Mesenteric fat pad (tissue), 1 donor: Measurements from ENCODE around the gene HNRNPR. TPM values are rescaled to one million over a fixed set of nuclear protein-coding genes. Genes with fewer than 3 reads are reported as not detected.

Source experiments
- DNase-seq: peaks from one replicate; pipeline ENCODE4 v3.0.0-alpha.2; 2020; ENCODE audit warnings: low spot score
- total RNA-seq: library from RNA; stranded (reverse); fragmentation: NEBNext Ultra II Directional; extraction: Animal tissue kit (Norgen Biotek cat#: 25700); gene quantifications from one replicate; pipeline ENCODE4 v1.2.1, GENCODE V29; 2021
- donor health status: DM: yes; HTN: yes; CAD: no.

Gene HNRNPR
- total RNA-seq, 1 donor from 2014 or later, result 111 TPM

DNA sequence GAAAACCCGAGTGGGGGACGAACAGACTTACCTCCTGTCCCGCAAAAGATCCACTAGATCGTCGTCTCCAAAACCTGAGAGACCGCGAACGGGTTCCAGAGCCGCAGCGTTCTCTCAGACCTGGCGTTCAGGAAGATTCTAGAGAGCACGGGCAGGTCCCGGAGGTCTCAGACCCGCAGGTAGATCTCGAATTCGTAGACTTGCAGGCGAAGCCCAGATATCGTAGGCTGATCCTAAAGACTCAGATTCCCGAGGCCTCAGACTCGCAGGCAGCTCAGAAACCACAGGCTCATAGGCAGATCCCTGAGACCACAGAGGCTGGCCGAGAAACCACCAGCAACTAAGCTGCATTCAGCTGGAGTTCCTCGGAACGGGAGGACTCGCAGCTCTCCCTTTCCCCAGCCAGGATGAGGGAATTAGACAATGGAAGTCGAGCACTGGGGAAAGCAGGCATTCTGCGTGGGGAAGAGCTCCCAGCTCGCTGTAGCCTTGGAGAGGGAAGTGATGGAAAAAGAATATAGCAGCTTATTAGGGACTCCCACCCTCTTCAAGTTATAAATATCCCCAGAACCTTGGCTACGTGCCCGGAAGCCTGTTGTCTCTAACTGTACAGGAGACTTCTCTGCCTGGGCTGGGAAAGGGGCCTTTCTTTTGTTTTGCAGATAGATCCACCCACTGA lies 25.4 kb upstream of the HNRNPR start, which contains the start of gene ZNF436:
Gene ZNF436, minus strand, starts transcription at position 502 of the 679 bp plus-strand sequence. CDS start 1,831 bp downstream, outside the sequence.
- no peak for DNase-seq

DNA sequence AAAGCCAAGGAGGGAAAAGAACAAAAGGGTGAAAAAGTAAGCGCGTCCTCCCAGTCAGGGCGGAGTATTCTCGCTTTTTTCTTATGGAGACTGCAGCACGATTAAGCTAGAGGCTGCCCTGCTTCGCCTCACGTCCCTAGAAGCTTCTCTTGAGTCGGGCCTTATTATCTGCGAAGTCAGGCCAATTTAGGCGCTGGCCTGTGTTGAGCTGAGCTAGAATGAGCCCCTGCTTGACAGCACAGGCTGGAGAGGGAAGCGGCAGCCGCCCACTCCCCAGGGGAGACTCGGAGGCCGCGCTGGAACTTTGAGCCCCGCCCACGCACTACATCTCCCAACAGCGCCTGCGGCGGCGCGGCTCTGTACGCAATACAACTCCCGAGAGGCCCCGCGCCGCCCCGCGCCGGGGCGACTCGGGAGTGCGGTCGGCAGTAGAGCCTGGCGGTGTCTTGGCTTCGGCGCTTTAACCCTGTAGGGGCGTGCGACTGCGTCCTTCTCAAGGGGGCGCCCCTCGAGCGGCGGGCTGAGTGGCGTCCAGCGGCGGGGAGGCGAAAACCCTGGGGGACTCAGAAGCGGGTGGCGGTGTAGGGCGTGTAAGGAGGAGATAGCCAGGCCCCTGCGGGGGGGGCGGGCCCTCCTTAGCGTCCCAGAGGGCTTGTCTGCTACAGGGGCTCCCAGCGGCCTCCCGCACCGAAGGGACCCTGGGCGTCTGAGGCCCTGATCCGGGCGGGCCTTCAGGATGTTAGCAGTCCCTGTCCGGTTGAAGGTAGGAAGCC lies 24.7 kb upstream of the HNRNPR start:
- DNase-seq, result peak; percentile 96

DNA sequence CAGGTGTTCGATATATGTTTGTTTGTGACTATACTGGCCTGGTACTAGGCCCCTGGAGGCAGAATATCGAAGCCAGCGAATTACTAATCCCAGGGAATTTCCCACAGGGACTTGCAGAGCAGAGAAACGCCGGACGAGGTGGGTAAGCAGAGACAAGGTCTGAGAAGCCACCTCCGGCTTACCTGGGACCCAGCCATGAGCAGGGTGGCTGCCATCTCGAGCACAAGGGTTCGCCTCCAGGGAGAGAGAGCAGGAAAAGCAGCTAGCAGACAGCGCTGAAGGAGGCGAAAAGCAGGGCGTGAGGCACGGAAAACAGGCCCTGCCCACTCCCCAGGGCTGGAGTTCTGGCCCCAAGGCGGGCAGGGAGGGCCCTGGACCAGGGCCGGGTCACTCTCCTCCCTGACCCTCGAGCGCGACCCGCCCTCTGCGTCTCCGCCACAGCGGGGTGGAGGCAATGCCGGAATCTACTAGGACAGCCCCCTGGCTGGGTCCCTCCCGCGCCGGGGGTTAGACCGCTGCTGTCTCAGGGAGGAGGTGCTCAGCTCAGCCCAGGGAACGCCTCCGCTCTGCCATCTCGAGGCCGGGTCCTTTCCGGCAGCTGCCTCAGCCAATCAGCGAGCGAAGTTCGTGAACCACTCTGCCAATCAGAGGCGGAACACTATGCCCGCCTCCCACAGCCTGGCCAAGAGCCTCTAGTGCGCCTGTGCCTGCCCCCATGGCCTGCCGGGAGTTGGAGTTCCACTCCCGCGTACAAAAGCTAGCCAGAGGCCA lies 23.9 kb upstream of the HNRNPR start:
- peak; percentile 99 for DNase-seq

DNA sequence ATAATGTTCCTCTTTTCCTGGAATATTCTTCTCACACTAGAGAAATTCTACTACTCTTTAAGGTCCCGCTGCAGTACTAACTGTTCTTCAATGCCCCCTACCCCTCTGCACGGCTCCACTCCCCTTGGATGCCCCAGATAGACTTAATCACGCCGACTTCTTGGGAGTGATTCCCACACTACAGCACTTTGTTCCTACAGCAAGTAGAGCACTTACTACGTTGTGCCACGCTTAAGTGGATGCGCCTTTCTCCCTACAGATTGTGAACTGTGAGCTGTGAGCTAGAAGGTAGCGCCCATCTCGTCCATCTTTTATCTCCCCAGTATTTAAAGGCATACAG lies 23.3 kb upstream of the HNRNPR start:
- peak; percentile 51 for DNase-seq

GRCh38 chr1:23366598-23366997 lies 22.5 kb upstream of the HNRNPR start:
- no peak for DNase-seq

DNA sequence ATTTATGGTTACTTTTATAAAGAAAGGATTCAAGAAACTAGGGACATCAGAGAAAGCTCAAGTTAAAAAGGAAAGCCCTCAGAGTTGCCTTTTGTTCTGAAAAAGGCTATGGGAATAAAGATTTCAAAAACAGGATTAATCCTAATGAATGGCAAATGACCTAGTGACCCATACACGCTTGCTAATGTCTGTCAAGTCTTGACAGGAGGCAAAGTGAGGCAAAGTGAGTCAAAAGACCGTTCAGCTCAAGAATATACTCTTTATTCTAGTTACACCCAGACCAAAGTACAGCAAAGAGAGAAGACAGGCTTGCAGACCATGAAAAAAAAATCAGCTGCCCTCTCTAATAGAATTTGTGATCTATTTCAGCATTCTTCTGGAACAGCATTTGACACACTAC lies 22.1 kb upstream of the HNRNPR start:
- no peak for DNase-seq

- DNase-seq, result peak; percentile 22
Observed at GRCh38 chr1:23362218-23362713, 18.2 kb upstream of the HNRNPR start.

- no peak for DNase-seq
Observed at GRCh38 chr1:23358310-23358875, 14.3 kb upstream of the HNRNPR start.

GRCh38 chr1:23357138-23357908 lies 13.2 kb upstream of the HNRNPR start:
- no peak for DNase-seq

DNA sequence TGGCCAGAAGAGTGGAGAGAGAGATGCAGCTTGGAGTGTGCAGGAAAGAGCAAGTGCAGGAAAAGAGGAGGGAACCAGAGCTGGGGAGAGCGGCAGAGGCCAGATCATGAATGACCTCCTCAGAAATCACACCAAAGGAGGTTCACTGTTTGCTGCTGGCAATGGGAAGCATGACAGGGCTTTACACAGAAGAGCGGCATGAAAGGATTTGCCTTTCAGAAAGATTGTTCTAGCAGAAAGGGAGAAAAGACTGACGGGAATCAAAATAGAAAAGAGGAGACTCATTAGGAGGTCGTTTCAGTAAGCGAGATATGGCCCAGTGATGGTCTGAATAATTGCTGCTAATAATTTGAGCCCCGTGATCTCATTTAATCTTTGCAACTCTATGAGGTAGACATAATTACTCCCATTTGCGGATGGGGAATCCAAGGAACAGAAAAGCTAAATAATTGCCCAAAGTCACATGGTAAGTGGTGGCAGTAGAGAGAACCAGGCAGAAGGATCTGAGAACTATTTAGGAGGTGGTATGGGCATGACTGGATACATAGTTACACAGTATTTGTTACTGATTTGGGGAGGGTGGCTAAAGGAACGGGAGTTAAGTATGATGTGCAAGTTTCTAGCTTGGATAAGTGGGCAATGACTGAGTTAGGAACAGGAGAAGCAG lies 12.5 kb upstream of the HNRNPR start:
- DNase-seq, result peak; percentile 26

DNA sequence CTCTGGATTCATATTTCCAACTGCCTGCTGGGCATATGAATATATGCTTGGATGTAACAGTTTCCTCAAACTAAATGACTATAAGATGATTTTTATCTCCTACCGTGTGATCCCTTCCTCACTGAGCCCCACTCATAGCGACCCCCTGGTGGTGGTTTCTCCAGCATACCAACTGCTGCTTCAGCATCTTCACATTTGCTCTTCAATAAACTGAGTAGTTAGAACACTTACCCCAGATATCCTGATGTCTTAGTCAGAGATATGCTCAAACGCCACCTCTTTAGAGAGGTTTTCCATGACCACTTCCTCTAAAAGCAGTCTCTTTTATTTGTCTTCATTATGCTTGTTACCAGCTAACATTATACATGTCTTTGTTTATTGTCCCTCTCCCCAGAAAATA lies 10.2 kb upstream of the HNRNPR start:
- no peak for DNase-seq

DNA sequence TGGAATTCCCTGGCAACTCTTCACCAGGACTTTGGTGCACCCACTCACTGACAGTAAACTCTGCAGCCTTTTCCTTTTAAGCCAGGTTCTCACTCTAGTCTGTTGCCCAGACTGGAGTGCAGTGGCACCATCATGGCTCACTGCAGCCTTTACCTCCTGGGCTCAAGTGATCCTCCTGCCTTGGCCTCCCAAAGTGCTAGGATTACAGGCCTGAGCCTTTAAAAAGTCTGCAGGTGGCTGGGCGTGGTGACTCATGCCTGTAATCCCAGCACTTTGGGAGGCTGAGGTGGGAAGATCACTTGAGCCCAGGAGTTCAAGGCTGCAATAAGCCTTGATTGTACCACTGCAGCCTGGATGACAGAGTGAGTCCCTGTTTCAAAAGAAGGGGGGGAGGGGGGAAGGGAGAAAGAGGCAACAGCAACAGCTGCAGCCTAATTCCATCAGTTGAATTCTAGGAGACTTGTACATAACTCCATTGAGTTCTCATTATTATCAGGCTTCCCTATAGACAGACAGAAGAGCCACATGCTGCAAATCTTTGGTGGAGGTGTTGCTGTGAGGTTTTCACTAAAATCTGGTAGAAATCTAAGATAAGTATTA lies 8.1 kb upstream of the HNRNPR start:
- no peak for DNase-seq

GRCh38 chr1:23345920-23346319 lies 1.8 kb upstream of the HNRNPR start:
- DNase-seq, result no peak

DNA sequence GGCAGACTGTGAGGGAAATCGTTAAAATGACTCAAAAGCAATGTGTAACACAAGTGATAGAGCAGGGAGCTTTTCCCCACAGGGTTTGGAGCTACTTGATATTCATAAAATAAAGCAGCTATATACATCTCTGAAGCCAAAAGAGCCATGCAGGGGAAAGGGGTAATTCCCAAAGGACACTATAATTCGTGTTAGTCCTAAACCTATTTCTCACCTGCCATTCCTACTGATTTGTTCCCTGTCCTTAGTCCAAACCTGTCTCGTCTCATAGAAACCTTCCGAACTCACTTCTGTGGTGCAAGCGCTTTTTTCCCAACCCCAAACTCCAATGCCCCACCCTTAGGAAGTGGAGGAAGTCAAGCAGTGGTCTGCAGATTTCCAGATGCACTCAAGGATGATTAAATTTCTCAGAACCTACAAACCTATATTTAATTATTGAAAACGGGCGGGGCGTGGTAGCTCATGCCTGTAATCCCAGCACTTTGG lies 946 bp upstream of the HNRNPR start:
- DNase-seq, result no peak

DNA sequence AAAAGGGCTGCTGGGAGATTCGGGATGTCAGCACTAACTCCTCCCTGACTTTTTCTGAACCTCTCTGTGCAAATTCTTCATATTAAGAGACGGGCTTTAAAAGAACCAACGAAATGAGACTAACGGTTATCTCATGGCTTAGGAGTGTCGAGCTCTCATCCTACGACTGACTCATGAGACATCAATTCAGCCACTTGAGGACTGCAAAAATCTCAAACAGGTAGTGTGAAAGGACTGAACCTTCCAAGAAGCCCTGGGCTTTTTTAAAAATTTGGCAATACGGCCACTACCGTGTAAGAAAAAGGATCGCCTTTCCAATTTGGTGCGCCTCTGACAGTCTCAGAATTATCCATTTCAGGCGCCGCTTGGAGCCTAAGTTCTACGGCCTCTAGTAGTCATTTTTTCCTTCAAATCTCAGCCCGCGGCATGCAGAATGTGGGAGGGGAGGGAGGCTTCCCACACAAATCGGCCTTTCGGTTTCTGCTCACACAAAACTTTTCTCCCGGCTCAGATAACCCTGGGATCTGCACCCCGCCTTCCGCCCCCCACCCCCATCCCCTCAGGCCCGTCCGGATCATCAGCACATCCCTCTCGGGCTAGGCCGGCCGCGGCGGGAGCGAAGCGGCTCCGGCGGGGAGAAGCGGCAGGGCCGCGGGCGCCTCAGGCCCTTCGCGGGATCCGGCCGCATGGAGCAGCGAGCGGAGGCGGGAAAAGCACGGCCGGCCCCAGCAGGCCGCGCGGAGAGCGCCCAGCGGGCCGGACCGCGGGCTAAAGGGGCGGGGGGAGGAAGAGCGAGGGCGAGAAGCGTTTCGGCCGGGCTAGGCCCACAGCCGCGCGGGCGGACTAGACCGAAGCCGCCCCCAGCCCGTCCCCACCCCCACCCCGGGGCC lies 618 bp downstream of the HNRNPR start:
- no peak for DNase-seq

- no peak for DNase-seq
Observed at GRCh38 chr1:23341931-23342692, 2.0 kb downstream of the HNRNPR start.

GRCh38 chr1:23339632-23340031 lies 4.5 kb downstream of the HNRNPR start:
- DNase-seq, result no peak

- no peak for DNase-seq
Observed at GRCh38 chr1:23337869-23338268, 6.2 kb downstream of the HNRNPR start.
